Left ventricle myocardium inferior (tissue), 1 donor: ENCODE measurements around the gene MT1X. TPM values are rescaled to one million over a fixed set of nuclear protein-coding genes. Genes with fewer than 3 reads are reported as not detected.

ENCODE experiments used
- DNase-seq: peaks from one replicate; pipeline ENCODE4 v3.0.0-alpha.2; 2020
- H3K27ac ChIP-seq: fragments of 200-600 bp; replicated peaks from 2 replicates; pipeline ENCODE4 v1.8.0; 2021
- H3K27me3 ChIP-seq: fragments of 200-600 bp; 2 replicates; pipeline ENCODE4 v1.8.0; 2021; ENCODE audit warnings: low read depth
- H3K36me3 ChIP-seq: fragments of 200-600 bp; 2 replicates; pipeline ENCODE4 v1.8.0; 2021
- H3K4me1 ChIP-seq: fragments of 200-600 bp; 2 replicates; pipeline ENCODE4 v1.8.0; 2021
- H3K4me3 ChIP-seq: fragments of 200-600 bp; 2 replicates; pipeline ENCODE4 v1.8.0; 2021; ENCODE audit warnings: mild to moderate bottlenecking, moderate library complexity
- H3K9me3 ChIP-seq: fragments of 200-600 bp; replicated peaks from 2 replicates; pipeline ENCODE4 v1.8.0; 2021
- intact Hi-C: fragments of 100-400 bp; cut with micrococcal nuclease; formaldehyde crosslinking; loops from one replicate; pipeline ENCODE4 v1.11.0; 2022
- total RNA-seq: library from RNA; stranded (reverse); fragmentation: NEBNext Ultra II Directional; extraction: Animal tissue kit (Norgen Biotek cat#: 25700); gene quantifications from one replicate; pipeline ENCODE4 v1.2.1, GENCODE V29; 2021
- TF ChIP-seq, protein P1 (sequence below): fragments of 200-600 bp; IDR thresholded peaks from 2 replicates; pipeline ENCODE4 v1.8.0; 2021; ENCODE audit warnings: antibody characterized with exemption, mild to moderate bottlenecking, borderline replicate concordance
- donor health status: DM: no; HTN: yes; CAD: no; lungs with severe emphysema.

The MT1X gene
- total RNA-seq, 1 donor from 2014 or later, result 91.8 TPM

DNA sequence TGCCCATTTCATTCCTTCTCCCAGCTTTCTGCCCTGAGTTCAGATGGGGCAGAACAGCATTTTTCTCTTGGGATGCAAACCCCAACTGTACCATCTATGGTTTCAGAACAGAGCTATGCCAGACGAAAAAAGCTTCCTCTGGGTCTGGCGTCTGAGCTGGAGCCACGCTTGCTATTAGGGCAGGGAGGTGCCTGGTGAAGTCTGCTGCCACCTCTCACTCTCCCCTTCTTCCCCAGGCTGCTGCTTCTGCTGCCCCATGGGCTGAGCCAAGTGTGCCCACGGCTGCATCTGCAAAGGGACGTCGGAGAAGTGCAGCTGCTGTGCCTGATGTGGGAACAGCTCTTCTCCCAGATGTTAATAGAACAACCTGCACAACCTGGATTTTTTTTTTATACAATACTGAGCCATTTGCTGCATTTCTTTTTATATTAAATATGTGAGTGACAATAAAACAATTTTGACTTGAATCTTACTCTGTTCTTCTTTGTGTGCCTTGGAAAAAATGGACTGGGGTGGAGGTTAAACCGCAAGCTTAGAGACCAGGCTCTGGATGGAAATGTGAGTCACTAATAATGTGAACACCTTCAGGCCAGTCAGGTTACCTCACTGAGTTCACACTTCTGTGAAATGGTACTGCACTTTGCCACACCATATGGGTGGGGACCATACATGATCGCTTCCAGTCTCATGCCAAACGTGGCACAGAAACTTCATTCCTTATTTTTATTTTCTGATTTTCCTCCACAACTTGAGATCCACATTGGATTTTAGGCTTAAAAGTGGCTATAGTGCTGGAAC is 45.5 kb upstream of the MT1X start:
- no peak for DNase-seq
- intact Hi-C loops, result no loop called here
- Histone ChIP-seq H3K36me3 (no peaks in the 10 kb centered on the region), H3K9me3 (no peaks in the 10 kb centered on the region), H3K27ac (no peak overlapping the region), H3K27me3 (peaks cover 77% of the 10 kb centered on the region), H3K4me1 (peaks cover 36% of the 10 kb centered on the region), H3K4me3 (no peak overlapping the region)
- TF ChIP-seq, protein P1, sequence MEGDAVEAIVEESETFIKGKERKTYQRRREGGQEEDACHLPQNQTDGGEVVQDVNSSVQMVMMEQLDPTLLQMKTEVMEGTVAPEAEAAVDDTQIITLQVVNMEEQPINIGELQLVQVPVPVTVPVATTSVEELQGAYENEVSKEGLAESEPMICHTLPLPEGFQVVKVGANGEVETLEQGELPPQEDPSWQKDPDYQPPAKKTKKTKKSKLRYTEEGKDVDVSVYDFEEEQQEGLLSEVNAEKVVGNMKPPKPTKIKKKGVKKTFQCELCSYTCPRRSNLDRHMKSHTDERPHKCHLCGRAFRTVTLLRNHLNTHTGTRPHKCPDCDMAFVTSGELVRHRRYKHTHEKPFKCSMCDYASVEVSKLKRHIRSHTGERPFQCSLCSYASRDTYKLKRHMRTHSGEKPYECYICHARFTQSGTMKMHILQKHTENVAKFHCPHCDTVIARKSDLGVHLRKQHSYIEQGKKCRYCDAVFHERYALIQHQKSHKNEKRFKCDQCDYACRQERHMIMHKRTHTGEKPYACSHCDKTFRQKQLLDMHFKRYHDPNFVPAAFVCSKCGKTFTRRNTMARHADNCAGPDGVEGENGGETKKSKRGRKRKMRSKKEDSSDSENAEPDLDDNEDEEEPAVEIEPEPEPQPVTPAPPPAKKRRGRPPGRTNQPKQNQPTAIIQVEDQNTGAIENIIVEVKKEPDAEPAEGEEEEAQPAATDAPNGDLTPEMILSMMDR, result no peak

DNA sequence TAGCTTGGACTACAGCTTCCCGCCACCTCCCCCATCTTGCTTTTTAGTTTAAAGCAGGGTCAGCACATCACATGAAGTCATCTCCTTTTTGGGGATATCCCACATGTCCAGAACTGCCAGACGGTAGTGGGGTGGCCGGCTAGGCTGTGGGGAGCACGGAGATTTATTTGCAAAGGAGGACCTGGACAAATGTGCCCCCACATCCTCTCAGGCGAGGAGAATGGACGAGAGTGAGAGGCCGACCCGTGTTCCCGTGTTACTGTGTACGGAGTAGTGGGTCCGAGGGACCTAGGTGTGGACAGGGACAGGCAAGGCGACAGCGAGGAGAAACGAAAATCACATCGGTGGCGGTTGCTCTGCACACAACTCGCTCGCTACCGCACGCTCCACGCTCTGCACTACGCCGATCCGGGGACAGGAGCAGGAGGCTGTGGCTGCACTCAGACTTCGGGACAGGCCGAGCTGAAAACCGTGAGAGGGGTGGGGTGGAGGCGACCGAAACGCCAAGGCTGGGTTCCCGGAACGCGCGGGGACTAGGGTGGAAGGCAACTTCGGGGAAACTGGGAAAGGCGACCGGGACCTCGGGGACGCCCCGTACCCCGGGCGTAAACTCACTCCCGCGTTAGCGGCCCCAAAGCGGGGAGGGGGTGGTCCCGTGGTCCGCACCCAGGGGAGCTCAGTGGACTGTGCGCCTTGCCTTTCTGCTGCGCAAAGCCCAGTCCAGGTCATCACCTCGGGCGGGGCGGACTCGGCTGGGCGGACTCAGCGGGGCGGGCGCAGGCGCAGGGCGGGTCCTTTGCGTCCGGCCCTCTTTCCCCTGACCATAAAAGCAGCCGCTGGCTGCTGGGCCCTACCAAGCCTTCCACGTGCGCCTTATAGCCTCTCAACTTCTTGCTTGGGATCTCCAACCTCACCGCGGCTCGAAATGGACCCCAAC is 44.2 kb upstream of the MT1X start, which contains the start of gene MT1A:
Gene MT1A (plus strand): TSS at position 853 of the 937 bp plus-strand sequence. CDS start 73 bp downstream, at position 926.
- intact Hi-C loops, result no loop called here
- TF ChIP-seq, protein P1, result no peak
- Histone ChIP-seq H3K27me3 (peaks cover 80% of the 10 kb centered on the region), H3K4me1 (peaks cover 28% of the 10 kb centered on the region), H3K4me3 (peak within 1 kb of the TSS; percentile 70), H3K9me3 (no peaks in the 10 kb centered on the region), H3K36me3 (no peaks in the 10 kb centered on the region), H3K27ac (peak within 1 kb of the TSS; percentile 81)
- DNase-seq, result peak; percentile 83

DNA sequence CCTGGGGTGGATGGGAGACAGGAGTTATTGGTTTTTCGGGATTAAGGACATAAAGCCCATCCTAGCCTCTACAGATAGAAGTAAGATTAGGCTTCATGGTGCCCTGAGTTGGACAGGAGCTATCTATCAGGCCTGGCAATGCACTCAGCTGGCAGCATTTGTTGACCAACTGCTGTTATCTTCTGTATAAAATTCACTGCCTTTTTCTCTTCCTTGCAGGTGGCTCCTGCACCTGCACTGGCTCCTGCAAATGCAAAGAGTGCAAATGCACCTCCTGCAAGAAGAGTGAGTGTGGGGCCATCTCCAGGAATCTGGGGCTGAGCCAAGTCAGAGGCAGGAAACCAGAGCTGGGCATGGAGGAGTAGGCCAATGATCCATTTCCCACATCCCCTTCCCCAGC is 43.2 kb upstream of the MT1X start:
- intact Hi-C loops, result no loop called here
- Histone ChIP-seq H3K9me3 (no peaks in the 10 kb centered on the region), H3K27me3 (peaks cover 84% of the 10 kb centered on the region), H3K36me3 (no peaks in the 10 kb centered on the region), H3K27ac (peak overlapping the region; percentile 81), H3K4me1 (peaks cover 37% of the 10 kb centered on the region), H3K4me3 (peak overlapping the region; percentile 70)
- no peak for DNase-seq
- TF ChIP-seq, protein P1, result no peak

DNA sequence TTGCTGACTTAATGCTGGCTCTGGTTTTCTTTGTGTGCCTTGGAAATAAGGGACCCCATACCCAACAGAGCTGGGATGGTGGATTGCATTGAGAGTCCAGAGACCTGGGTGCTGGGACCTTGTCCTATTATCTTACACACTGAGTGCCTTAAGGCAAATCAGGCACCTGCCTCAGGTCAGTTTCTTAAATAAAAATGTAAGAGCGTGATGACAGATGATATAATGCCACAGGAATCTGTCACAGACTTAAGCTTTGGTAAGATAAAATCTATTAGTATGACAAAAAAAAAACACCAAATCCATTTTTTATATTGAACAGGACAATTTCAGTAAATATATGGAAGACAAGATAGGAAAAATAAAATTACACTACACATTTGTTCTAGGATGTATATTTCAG is 42.2 kb upstream of the MT1X start:
- peaks cover 84% of the 10 kb centered on the region for H3K27me3 ChIP-seq
- intact Hi-C loops, result no loop called here
- DNase-seq, result no peak
- H3K36me3 ChIP-seq, result no peaks in the 10 kb centered on the region
- H3K9me3 ChIP-seq, result no peaks in the 10 kb centered on the region
- TF ChIP-seq, protein P1, result no peak
- H3K4me3 ChIP-seq, result no peak overlapping the region
- no peak overlapping the region for H3K27ac ChIP-seq
- H3K4me1 ChIP-seq, result peaks cover 35% of the 10 kb centered on the region

DNA sequence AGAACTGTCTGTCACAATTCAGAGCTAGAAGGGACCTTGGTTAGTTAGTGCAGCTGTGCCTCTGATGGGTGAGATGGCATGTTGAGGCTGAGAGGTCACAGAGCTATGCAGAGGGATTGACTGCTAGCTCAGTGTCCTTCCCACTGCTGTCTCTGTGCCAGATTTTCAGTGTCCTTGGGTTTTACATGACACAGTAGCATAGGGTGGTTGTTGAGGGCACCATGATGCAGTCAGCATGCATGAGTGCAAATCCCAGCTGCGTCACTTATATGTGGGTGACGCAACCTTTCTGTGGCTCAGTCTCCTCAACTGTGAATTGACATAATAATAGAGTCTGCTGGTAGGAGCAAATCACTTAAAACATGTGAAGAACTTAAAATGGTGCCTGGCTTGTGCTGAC is 41.1 kb upstream of the MT1X start:
- intact Hi-C loops, result no loop called here
- no peak for DNase-seq
- Histone ChIP-seq H3K27ac (no peak overlapping the region), H3K27me3 (peaks cover 84% of the 10 kb centered on the region), H3K4me3 (no peak overlapping the region), H3K4me1 (peaks cover 29% of the 10 kb centered on the region), H3K36me3 (no peaks in the 10 kb centered on the region), H3K9me3 (no peaks in the 10 kb centered on the region)
- TF ChIP-seq, protein P1, result no peak
